PFSK-1 (cell line): ENCODE results near the gene TXNDC5.

Source experiments
- FOXP2 ChIP-seq: optimal IDR thresholded peaks from 2 replicates; pipeline ENCODE3; 2011; ENCODE audit warnings: borderline replicate concordance, control low read depth, inconsistent platforms; ENCODE audit not compliant: insufficient read depth; ENCODE audit errors: extremely low read length, extremely low read depth
- POLR2AphosphoS5 ChIP-seq: IDR thresholded peaks from 2 replicates; pipeline ENCODE4 v1.6.1; 2012; ENCODE audit warnings: low read depth, mild to moderate bottlenecking, control low read depth, low read length, moderate library complexity
- REST ChIP-seq, 2 experiments: IDR thresholded peaks; 2 replicates each; pipeline versions ENCODE4 v1.6.1 to v1.8.0; 2011 to 2012; ENCODE audit warnings: low read depth in 2 of 2, low read length in 2 of 2, control low read depth in 1 of 2, inconsistent platforms in 1 of 2, mild to moderate bottlenecking in 1 of 2, moderate library complexity in 1 of 2; ENCODE audit not compliant: insufficient read depth in 1 of 2
- SIN3A ChIP-seq: IDR thresholded peaks from 2 replicates; pipeline ENCODE4 v1.6.1; 2012; ENCODE audit warnings: mild to moderate bottlenecking, low read length, moderate library complexity, borderline replicate concordance; ENCODE audit not compliant: insufficient read depth
- TAF1 ChIP-seq: IDR thresholded peaks from 2 replicates; pipeline ENCODE4 v1.6.1; 2012; ENCODE audit warnings: low read length, control low read depth, borderline replicate concordance; ENCODE audit not compliant: insufficient read depth

Gene TXNDC5

GRCh38 chr6:7895125-7895423, 15.5 kb downstream of the TXNDC5 start:
- TF ChIP-seq SIN3A, result no peak
- TF ChIP-seq TAF1, result no peak
- no peak for TF ChIP-seq FOXP2
- TF ChIP-seq REST (IDR thresholded peaks at IDR 0.05; ENCODE audit: insufficient read depth in 1 of 2, low read depth in 2 of 2, low read length in 2 of 2), result no peak
- TF ChIP-seq POLR2AphosphoS5, result no peak

- TF ChIP-seq SIN3A (no peak), POLR2AphosphoS5 (no peak), TAF1 (no peak), REST (IDR thresholded peaks at IDR 0.05; ENCODE audit: insufficient read depth in 1 of 2, low read depth in 2 of 2, low read length in 2 of 2) (no peak), FOXP2 (no peak)
Observed at GRCh38 chr6:7894262-7895124, 16.1 kb downstream of the TXNDC5 start.

- TF ChIP-seq FOXP2, result no peak
- no peak for TF ChIP-seq TAF1
- TF ChIP-seq POLR2AphosphoS5, result no peak
- TF ChIP-seq SIN3A, result no peak
- TF ChIP-seq REST (IDR thresholded peaks at IDR 0.05; ENCODE audit: insufficient read depth in 1 of 2, low read depth in 2 of 2, low read length in 2 of 2), result no peak
Observed at GRCh38 chr6:7893342-7893741, 17.2 kb downstream of the TXNDC5 start.

- no peak for TF ChIP-seq SIN3A
- no peak for TF ChIP-seq FOXP2
- no peak for TF ChIP-seq POLR2AphosphoS5
- no peak for TF ChIP-seq TAF1
- TF ChIP-seq REST (IDR thresholded peaks at IDR 0.05; ENCODE audit: insufficient read depth in 1 of 2, low read depth in 2 of 2, low read length in 2 of 2), result no peak
Observed at GRCh38 chr6:7891078-7891872, 19.3 kb downstream of the TXNDC5 start.
